Bronchial epithelial cell (primary cell): ENCODE results near the gene AHDC1. TPM values are rescaled to one million over a fixed set of nuclear protein-coding genes. Genes with fewer than 3 reads are reported as not detected.

ENCODE experiments used
- DNase-seq: peaks from one replicate; pipeline ENCODE4 v3.0.0-alpha.2; 2010; ENCODE audit warnings: low read depth
- FAIRE-seq: peaks from 2 replicates; lab custom pipeline; 2011; peaks lifted over from hg19 to GRCh38; lab: Jason Lieb, UNC
- H3K27me3 ChIP-seq: 2 replicates; pipeline ENCODE4 v1.5.1; 2011; ENCODE audit warnings: low read length; ENCODE audit not compliant: control insufficient read depth, insufficient read depth
- H3K36me3 ChIP-seq: 2 replicates; pipeline ENCODE4 v1.5.1; 2011; ENCODE audit warnings: low read length; ENCODE audit not compliant: control insufficient read depth, insufficient read depth
- H3K4me3 ChIP-seq: 2 replicates; pipeline ENCODE4 v1.5.1; 2011; ENCODE audit warnings: mild to moderate bottlenecking, low read depth, low read length, control low read depth
- CTCF ChIP-seq: IDR thresholded peaks from 2 replicates; pipeline ENCODE4 v1.5.1; 2011; ENCODE audit warnings: mild to moderate bottlenecking, moderate library complexity, low read length, control low read depth, inconsistent platforms; ENCODE audit not compliant: insufficient read depth, severe bottlenecking
- total RNA-seq: library from RNA; depleted of rRNA; stranded (reverse); fragments of >200 nt; gene quantifications from 2 replicates; pipeline ENCODE4 v1.2.1, GENCODE V29; 2014

The AHDC1 gene
- total RNA-seq, 1 donor from 2014 or later, result 5.0 TPM

- Histone ChIP-seq H3K36me3 (peaks cover 18% of the 10 kb centered on the region), H3K27me3 (no peaks in the 10 kb centered on the region), H3K4me3 (no peak overlapping the region)
- no peak for FAIRE-seq
- no peak for TF ChIP-seq CTCF
- no peak for DNase-seq
Observed at GRCh38 chr1:27598295-27598687, 5.7 kb downstream of the AHDC1 start.

GRCh38 chr1:27597516-27598294 is 6.2 kb downstream of the AHDC1 start:
- TF ChIP-seq CTCF, result no peak
- DNase-seq, result no peak
- H3K36me3 ChIP-seq, result peaks cover 18% of the 10 kb centered on the region
- no peaks in the 10 kb centered on the region for H3K27me3 ChIP-seq
- no peak for FAIRE-seq
- H3K4me3 ChIP-seq, result no peak overlapping the region

GRCh38 chr1:27596986-27597385 is 7.0 kb downstream of the AHDC1 start:
- TF ChIP-seq CTCF, result no peak
- peaks cover 19% of the 10 kb centered on the region for H3K36me3 ChIP-seq
- no peak for FAIRE-seq

GRCh38 chr1:27596261-27596660 is 7.7 kb downstream of the AHDC1 start:
- DNase-seq (no peak), FAIRE-seq (no peak)
- peaks cover 21% of the 10 kb centered on the region for H3K36me3 ChIP-seq
- H3K27me3 ChIP-seq, result no peaks in the 10 kb centered on the region
- TF ChIP-seq CTCF, result no peak
- no peak overlapping the region for H3K4me3 ChIP-seq

More at GRCh38 chr1:27596986-27597385, 7.0 kb downstream of the AHDC1 start:
- Histone ChIP-seq H3K4me3 (no peak overlapping the region), H3K27me3 (no peaks in the 10 kb centered on the region)
- no peak for DNase-seq

- FAIRE-seq, result no peak
- no peak overlapping the region for H3K4me3 ChIP-seq
- H3K27me3 ChIP-seq, result no peaks in the 10 kb centered on the region
- no peak for DNase-seq
- H3K36me3 ChIP-seq, result peaks cover 22% of the 10 kb centered on the region
- TF ChIP-seq CTCF, result no peak
Observed at GRCh38 chr1:27595597-27595996, 8.3 kb downstream of the AHDC1 start.
